ENCODE results near the gene DOK3. TPM values are rescaled to one million over a fixed set of nuclear protein-coding genes. Genes with fewer than 3 reads are reported as not detected.

The DOK3 gene
- total RNA-seq, 3 donors from 2014 or later: 3.7 to 10.3 (median 8.4) TPM

DNA sequence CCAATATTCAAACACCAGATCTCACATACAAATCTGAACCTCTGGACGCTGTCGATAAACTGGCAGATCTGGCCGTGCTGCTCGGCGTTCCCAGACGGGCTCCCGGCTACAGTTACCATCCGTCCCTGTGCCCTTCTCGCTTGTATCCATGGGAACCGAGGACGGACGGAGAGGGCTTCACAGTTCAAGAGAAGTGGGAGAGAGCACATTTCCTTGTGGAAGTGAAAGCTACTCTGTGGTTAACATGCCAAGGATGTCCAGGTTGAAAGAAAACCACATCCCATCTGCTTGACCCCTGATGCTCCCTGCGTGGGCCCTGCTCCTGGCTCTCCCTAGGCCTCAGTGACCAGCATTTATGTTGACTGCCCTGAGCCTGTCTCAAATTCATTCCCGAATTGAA lies 29.9 kb downstream of the DOK3 start:
- peak in 2 of 3 donors; percentile 28 to 43 for DNase-seq
- peaks cover 3% of the 10 kb centered on the region for H3K4me1 ChIP-seq (ENCODE audit: low read depth)
- H3K9me3 ChIP-seq: no peaks in the 10 kb centered on the region
- peak; percentile 5 for ATAC-seq
- TF ChIP-seq, protein P1, sequence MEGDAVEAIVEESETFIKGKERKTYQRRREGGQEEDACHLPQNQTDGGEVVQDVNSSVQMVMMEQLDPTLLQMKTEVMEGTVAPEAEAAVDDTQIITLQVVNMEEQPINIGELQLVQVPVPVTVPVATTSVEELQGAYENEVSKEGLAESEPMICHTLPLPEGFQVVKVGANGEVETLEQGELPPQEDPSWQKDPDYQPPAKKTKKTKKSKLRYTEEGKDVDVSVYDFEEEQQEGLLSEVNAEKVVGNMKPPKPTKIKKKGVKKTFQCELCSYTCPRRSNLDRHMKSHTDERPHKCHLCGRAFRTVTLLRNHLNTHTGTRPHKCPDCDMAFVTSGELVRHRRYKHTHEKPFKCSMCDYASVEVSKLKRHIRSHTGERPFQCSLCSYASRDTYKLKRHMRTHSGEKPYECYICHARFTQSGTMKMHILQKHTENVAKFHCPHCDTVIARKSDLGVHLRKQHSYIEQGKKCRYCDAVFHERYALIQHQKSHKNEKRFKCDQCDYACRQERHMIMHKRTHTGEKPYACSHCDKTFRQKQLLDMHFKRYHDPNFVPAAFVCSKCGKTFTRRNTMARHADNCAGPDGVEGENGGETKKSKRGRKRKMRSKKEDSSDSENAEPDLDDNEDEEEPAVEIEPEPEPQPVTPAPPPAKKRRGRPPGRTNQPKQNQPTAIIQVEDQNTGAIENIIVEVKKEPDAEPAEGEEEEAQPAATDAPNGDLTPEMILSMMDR (IDR thresholded peaks at IDR 0.05): no peak
- no peaks in the 10 kb centered on the region for H3K36me3 ChIP-seq (ENCODE audit: low read depth)
- intact Hi-C loops (cut with DNase I, micrococcal nuclease): no loop called here
- H3K4me3 ChIP-seq: no peak overlapping the region

DNA sequence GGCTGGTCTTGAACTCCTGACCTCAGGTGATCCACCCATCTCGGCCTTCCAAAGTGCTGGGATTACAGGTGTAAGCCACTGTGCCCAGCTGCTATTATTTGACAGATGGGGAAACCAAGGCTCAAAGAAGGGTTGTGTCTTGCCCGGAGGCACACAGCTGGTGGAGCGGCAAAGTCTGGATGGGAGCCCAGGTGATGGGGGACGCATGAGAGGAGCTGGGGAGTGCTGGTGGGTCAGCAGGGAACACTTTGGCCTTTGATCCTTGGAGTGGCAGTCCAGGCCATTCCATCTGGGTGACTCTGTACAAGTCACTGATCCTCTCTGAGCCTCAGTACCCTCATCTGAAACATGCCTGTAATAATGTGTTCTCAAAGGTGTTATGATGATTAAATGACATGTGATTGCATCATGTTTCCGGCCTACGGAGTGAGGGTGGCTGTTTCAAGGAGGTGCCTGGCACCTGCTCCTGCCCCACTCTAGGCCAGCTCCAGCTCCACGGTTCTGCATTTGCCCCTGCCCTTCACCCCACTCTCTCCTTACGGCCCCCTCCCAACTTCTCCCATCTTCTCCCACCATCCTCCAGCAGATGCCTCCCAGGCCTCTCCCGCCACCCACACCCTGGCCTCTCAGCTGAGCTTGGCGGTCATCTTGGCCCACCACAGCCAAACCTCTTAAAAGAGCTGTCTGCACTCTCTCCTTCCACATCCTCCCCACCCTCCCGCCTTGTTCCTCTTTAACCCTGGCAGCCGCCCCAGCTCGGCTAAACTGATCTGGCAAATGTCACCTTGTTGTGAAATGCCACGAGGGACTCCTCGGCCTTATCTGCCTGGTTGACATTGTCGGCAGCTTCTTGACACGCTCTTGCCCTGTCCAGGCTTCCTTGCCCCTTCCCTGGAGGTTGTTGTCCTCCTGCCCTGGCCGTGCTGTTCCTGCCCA lies 30.6 kb downstream of the DOK3 start:
- Histone ChIP-seq H3K9me3 (no peaks in the 10 kb centered on the region), H3K36me3 (ENCODE audit: low read depth) (no peaks in the 10 kb centered on the region), H3K4me3 (no peak overlapping the region), H3K4me1 (ENCODE audit: low read depth) (peaks cover 3% of the 10 kb centered on the region)
- TF ChIP-seq, protein P1 (IDR thresholded peaks at IDR 0.05): no peak
- intact Hi-C loops (cut with DNase I, micrococcal nuclease): no loop called here
- peak; percentile 59 to 73 (median 61) for DNase-seq
- peak; percentile 53 for ATAC-seq

DNA sequence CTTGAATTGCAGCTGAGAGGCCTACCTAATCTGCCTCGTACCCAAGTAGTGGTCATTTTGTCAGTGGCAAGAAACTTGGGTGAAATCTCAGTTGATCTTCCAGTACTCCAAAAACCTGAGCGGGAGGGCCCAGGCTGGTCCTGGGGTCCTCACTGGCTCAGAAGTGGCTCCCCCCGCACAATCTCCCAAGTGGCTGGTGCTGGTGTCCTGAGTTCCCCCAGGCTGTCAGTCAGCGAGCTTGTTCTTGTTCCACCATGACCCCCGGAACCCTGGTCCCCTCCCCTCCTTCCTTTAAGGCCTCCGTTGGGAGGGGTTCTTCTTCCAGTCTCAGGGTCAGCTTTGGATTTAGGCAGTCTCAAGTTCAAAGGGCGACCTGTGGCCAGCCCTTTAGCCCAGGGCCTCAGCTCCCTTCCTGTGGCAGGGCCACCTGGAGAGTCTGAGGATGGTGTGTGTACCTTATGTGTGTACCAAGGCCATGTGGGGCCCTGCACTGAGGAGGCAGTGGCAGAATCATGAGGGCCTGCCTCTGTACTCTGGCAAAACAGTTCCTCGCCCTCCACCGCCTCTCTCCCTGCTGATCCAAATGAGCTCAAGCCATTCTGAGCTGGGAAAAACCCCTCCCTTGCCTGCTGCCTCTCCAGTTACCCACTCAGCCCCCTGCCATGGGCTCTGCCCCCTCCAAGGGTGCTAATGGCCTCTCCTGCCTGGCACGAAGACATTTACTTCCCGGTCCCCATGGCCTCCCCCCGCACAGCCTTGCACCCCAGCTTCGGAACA lies 31.7 kb downstream of the DOK3 start:
- intact Hi-C loops (cut with DNase I, micrococcal nuclease): no loop called here
- no peaks in the 10 kb centered on the region for H3K36me3 ChIP-seq (ENCODE audit: low read depth)
- ATAC-seq (no peak), DNase-seq (no peak)
- TF ChIP-seq, protein P1 (IDR thresholded peaks at IDR 0.05): no peak
- no peaks in the 10 kb centered on the region for H3K9me3 ChIP-seq
- no peak overlapping the region for H3K4me3 ChIP-seq
- H3K4me1 ChIP-seq (ENCODE audit: low read depth): peaks cover 3% of the 10 kb centered on the region

DNA sequence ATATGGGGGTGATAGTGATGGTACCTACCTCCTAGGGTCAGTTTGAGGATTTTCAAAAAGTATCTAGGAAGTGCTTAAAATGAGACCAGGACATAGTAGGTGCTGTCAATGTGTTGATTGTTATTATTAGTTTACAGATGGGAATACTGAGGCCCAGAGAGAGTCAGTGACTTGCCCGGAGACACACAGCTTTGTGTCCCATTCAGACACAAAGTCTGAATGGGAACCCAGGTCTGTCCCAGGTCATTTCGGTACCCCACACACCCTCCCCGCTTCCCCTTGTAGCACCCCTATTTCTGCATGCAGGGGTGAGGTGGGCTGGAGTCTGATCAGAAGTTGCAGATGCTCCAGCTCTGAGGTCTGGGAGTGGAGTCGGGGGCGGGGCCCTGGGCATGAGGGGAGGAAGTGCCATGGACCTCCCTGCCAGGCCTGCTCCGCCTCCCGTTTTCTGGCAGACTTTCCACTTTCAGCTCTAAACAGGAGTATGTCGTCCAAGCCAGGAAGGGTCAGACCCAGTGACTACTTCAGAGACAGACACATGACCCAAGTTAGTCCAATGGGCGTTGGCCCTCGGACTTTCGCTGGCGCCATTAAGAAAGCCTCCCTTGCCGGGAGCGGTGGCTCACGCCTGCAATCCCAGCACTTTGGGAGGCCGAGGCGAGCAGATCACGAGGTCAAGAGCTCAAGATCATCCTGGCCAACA lies 32.9 kb downstream of the DOK3 start:
- TF ChIP-seq, protein P1 (IDR thresholded peaks at IDR 0.05): no peak
- intact Hi-C loops (cut with DNase I, micrococcal nuclease): no loop called here
- H3K9me3 ChIP-seq: no peaks in the 10 kb centered on the region
- ATAC-seq: no peak
- H3K4me1 ChIP-seq (ENCODE audit: low read depth): peaks cover 12% of the 10 kb centered on the region
- H3K36me3 ChIP-seq (ENCODE audit: low read depth): no peaks in the 10 kb centered on the region
- DNase-seq: peak in 2 of 3 donors; percentile 44 to 54
- H3K4me3 ChIP-seq: no peak overlapping the region
